ENCODE measurements around the gene MTCL3.

MTCL3 gene

DNA sequence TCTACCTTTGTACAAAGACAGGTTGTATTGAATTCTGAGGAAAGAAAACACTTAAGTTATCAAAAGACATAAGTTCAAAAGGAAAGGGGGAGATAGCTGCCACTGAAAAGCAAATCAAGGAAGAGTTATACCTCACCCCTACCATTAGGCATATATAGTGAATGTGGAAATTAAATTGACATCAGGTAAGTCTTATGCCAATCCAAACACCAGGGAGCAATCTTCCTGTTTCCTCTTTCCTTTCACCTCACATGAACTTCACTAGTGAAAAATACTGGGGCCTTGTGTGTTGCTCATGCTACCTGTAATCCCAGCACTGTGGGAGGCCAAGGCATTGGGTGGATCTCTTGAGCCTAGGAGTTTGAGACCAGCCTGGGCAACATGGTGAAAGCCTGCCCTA is 47.0 kb upstream of the MTCL3 start:
- no peak overlapping the region for H2BK12ac ChIP-seq (ENCODE audit: insufficient read length, low read depth, low read length)
- H4K5ac ChIP-seq (ENCODE audit: insufficient read length, low read depth, low read length): no peak overlapping the region
- no peaks in the 10 kb centered on the region for H3K36me3 Mint-ChIP-seq (ENCODE audit: insufficient read depth in 1 of 3, low read depth in 3 of 3)
- H3K27ac ChIP-seq (ENCODE audit: insufficient read length, low read depth, low read length): no peak overlapping the region
- H2BK5ac ChIP-seq (ENCODE audit: insufficient read length, low read length): no peak overlapping the region
- TF ChIP-seq, protein P1, sequence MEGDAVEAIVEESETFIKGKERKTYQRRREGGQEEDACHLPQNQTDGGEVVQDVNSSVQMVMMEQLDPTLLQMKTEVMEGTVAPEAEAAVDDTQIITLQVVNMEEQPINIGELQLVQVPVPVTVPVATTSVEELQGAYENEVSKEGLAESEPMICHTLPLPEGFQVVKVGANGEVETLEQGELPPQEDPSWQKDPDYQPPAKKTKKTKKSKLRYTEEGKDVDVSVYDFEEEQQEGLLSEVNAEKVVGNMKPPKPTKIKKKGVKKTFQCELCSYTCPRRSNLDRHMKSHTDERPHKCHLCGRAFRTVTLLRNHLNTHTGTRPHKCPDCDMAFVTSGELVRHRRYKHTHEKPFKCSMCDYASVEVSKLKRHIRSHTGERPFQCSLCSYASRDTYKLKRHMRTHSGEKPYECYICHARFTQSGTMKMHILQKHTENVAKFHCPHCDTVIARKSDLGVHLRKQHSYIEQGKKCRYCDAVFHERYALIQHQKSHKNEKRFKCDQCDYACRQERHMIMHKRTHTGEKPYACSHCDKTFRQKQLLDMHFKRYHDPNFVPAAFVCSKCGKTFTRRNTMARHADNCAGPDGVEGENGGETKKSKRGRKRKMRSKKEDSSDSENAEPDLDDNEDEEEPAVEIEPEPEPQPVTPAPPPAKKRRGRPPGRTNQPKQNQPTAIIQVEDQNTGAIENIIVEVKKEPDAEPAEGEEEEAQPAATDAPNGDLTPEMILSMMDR (conservative IDR thresholded peaks at IDR 0.05): no peak
- H3K4me1 Mint-ChIP-seq: no peaks in the 10 kb centered on the region
- H3K56ac ChIP-seq (ENCODE audit: insufficient read length, low read depth, low read length): no peak overlapping the region
- H3K23me2 ChIP-seq (ENCODE audit: insufficient read length, low read depth, low read length, poor library complexity, severe bottlenecking): no peaks in the 10 kb centered on the region
- H4K20me1 ChIP-seq (ENCODE audit: control insufficient read depth, insufficient read depth, insufficient read length): no peaks in the 10 kb centered on the region
- H2AFZ ChIP-seq (ENCODE audit: low read length): no peak overlapping the region
- no peak overlapping the region for H3K14ac ChIP-seq (ENCODE audit: insufficient read depth, low read length)
- no peak overlapping the region for H3K9ac ChIP-seq (ENCODE audit: extremely low read depth, insufficient read length, low read length)
- H2BK15ac ChIP-seq (ENCODE audit: low read depth, low read length): no peak overlapping the region
- H3K4me2 ChIP-seq (ENCODE audit: insufficient read depth, insufficient read length, low read length): no peak overlapping the region
- no peak overlapping the region for H3K4ac ChIP-seq (ENCODE audit: low read depth, low read length)
- H2BK20ac ChIP-seq (ENCODE audit: low read depth, low read length, poor library complexity, severe bottlenecking): no peak overlapping the region
- H3K27me3 ChIP-seq (ENCODE audit: insufficient read depth, low read length): no peaks in the 10 kb centered on the region
- DNase-seq: no peak
- H3K23ac ChIP-seq (ENCODE audit: insufficient read length, low read depth, low read length): no peak overlapping the region
- H3K79me1 ChIP-seq (ENCODE audit: insufficient read depth, low read depth, low read length, poor library complexity, severe bottlenecking): no peaks in the 10 kb centered on the region
- H3K4me3 Mint-ChIP-seq: no peak overlapping the region
- H4K8ac ChIP-seq (replicated peaks; ENCODE audit: insufficient read length, low read depth, low read length): no peak overlapping the region
- no peak overlapping the region for H2AK5ac ChIP-seq (ENCODE audit: insufficient read length, low read length)
- no peaks in the 10 kb centered on the region for H3K27me3 Mint-ChIP-seq (ENCODE audit: low read depth)
- H3K79me2 ChIP-seq (ENCODE audit: insufficient read depth, low read length): no peaks in the 10 kb centered on the region
- no peak overlapping the region for H3K18ac ChIP-seq (ENCODE audit: insufficient read length, low read depth, low read length)
- H3K4me1 ChIP-seq (ENCODE audit: insufficient read depth, low read length): no peaks in the 10 kb centered on the region
- no peaks in the 10 kb centered on the region for H3K9me3 ChIP-seq (ENCODE audit: control insufficient read depth, low read depth, low read length)
- H3K27ac Mint-ChIP-seq: no peak overlapping the region
- no peaks in the 10 kb centered on the region for H3K9me3 Mint-ChIP-seq
- no peak overlapping the region for H3T11ph ChIP-seq (ENCODE audit: low read length)
- no peak overlapping the region for H2BK120ac ChIP-seq (ENCODE audit: low read depth, low read length, poor library complexity, severe bottlenecking)
- H4K91ac ChIP-seq (ENCODE audit: insufficient read length, low read depth, low read length): no peak overlapping the region

All from H9 (cell line).